Measurements from ENCODE around the gene AKR7A3. TPM values are rescaled to one million over a fixed set of nuclear protein-coding genes. Genes with fewer than 3 reads are reported as not detected.
A peak's percentile ranks its signal among the peaks of the same experiment; 100 is the strongest.

AKR7A3 gene
- total RNA-seq, 1 donor from 2014 or later = 1.5 TPM

DNA sequence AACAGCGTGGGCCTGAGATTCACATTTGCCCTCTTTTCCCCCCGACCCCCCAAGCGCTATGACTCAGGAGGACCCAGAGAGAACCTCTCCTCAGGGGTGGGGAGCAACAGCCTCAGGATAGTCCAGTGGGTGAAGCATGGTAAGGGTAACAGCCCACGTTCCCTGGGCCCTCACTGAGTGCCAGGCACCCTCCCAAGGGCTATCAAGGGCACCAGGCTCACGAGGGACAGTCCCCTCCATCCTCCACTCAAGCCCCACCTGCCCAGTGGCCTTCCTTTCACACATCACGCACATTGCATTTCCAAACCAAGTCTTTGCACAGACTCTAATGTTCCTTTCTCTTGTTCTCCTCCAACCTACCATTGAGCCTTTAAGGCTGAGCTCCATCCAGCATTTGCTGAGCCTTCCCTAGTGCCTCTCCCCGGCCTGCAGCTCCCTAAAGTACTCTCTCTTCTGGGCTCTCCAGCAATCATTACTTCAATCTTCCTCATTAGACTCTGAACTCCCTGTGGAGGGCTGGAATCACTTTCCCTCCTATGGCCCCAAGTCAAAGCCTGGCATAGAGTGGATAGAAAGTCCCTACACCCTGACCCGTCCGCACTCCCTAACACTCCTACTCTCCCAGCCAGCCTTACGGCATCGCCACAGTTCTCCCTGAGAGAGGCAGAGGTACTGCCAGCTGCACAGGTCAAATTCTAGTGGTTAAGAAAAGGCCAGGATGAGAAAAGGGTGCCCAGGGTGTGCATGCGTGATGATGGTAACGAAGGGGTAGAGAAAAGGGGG is 22.3 kb upstream of the AKR7A3 start:
- DNase-seq (ENCODE audit: extremely low spot score, unreplicated experiment) = no peak
- peaks cover 47% of the 10 kb centered on the region for H3K4me1 Mint-ChIP-seq (ENCODE audit: unreplicated experiment)
- no peaks in the 10 kb centered on the region for H3K9me3 Mint-ChIP-seq (ENCODE audit: unreplicated experiment)
- TF ChIP-seq, protein P1, sequence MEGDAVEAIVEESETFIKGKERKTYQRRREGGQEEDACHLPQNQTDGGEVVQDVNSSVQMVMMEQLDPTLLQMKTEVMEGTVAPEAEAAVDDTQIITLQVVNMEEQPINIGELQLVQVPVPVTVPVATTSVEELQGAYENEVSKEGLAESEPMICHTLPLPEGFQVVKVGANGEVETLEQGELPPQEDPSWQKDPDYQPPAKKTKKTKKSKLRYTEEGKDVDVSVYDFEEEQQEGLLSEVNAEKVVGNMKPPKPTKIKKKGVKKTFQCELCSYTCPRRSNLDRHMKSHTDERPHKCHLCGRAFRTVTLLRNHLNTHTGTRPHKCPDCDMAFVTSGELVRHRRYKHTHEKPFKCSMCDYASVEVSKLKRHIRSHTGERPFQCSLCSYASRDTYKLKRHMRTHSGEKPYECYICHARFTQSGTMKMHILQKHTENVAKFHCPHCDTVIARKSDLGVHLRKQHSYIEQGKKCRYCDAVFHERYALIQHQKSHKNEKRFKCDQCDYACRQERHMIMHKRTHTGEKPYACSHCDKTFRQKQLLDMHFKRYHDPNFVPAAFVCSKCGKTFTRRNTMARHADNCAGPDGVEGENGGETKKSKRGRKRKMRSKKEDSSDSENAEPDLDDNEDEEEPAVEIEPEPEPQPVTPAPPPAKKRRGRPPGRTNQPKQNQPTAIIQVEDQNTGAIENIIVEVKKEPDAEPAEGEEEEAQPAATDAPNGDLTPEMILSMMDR (IDR thresholded peaks at IDR 0.05) = no peak
- peak overlapping the region; percentile 68 for H3K27ac Mint-ChIP-seq (ENCODE audit: unreplicated experiment)
- H3K4me3 Mint-ChIP-seq (ENCODE audit: unreplicated experiment) = peak overlapping the region; percentile 88
- no peaks in the 10 kb centered on the region for H3K27me3 Mint-ChIP-seq (ENCODE audit: unreplicated experiment)
- peaks cover 22% of the 10 kb centered on the region for H3K36me3 Mint-ChIP-seq (ENCODE audit: unreplicated experiment)

DNA sequence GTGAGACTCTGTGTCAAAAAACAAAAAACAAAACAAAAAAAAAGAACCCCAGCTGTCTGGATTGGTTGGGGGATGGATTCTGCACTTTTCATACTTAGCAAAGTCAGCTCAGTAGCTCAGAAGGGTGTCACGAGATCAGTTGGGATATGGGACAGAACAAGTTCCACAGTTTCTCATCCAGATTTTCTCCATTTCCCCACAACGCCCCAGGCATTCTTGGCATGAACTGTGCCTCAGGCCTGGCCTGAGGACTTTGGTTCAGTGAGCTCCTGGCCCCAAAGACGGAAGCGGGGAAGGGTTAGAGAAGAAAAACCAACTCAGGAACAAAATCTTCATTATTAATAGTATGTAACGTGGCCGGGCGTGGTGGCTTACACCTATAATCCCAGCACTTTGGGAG is 21.5 kb upstream of the AKR7A3 start:
- TF ChIP-seq, protein P1 (IDR thresholded peaks at IDR 0.05) = no peak
- peaks cover 30% of the 10 kb centered on the region for H3K36me3 Mint-ChIP-seq (ENCODE audit: unreplicated experiment)
- H3K4me3 Mint-ChIP-seq (ENCODE audit: unreplicated experiment) = peak overlapping the region; percentile 29
- H3K4me1 Mint-ChIP-seq (ENCODE audit: unreplicated experiment) = peaks cover 39% of the 10 kb centered on the region
- H3K9me3 Mint-ChIP-seq (ENCODE audit: unreplicated experiment) = no peaks in the 10 kb centered on the region
- no peaks in the 10 kb centered on the region for H3K27me3 Mint-ChIP-seq (ENCODE audit: unreplicated experiment)
- DNase-seq (ENCODE audit: extremely low spot score, unreplicated experiment) = no peak
- H3K27ac Mint-ChIP-seq (ENCODE audit: unreplicated experiment) = no peak overlapping the region

DNA sequence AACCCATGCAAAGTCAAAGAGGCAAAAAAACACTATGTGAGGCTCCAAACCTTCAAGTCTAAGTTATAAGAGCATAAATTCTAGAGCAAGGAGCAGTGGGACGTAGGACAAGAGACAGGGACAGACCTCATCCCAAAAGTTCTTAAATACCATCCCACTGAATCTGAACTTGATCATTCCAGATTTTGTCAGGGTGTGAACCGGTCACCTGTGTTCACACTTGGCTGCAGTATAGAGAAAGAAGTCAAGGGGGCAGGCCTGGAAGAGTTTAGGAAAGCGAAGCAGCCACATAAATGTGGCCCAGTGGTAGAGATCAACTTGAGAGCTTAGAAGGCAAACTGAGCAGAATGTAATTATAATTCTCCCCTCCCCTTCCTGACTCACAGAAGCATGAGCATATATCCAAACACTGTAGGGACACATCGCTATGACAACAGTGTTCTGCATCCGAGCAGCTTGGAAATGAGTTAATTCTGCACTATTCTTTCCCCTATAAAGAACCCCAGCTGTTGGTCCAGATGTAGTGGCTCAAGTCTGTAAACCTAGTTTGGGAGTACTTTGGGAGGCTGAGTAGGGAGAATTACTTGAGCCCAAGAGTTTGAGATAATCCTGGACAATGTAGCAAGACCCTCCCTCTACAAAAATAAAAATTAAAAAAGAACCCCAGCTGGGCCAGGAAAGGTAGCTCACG is 20.7 kb upstream of the AKR7A3 start:
- H3K36me3 Mint-ChIP-seq (ENCODE audit: unreplicated experiment) = peaks cover 38% of the 10 kb centered on the region
- DNase-seq (ENCODE audit: extremely low spot score, unreplicated experiment) = no peak
- no peak overlapping the region for H3K4me3 Mint-ChIP-seq (ENCODE audit: unreplicated experiment)
- no peaks in the 10 kb centered on the region for H3K9me3 Mint-ChIP-seq (ENCODE audit: unreplicated experiment)
- H3K4me1 Mint-ChIP-seq (ENCODE audit: unreplicated experiment) = peaks cover 32% of the 10 kb centered on the region
- no peaks in the 10 kb centered on the region for H3K27me3 Mint-ChIP-seq (ENCODE audit: unreplicated experiment)
- TF ChIP-seq, protein P1 (IDR thresholded peaks at IDR 0.05) = no peak
- H3K27ac Mint-ChIP-seq (ENCODE audit: unreplicated experiment) = no peak overlapping the region

DNA sequence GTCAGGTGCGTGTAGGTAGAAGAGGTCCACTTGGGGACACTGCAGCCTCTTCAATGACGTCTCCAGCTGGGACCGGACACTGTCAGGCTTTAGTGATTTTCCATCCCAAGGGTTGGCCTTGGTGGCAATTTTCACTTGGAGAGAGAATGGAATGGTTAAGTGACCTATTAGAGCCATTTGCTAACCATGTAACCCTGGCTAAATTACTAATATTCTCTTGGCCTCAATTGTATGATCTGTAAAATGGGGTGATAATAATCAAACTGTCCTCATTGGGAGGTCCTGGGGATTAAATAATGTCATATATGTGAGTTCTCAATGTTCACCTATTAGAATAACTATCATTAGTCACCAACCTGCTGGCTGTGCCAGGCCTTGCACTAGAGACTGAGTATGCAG is 19.9 kb upstream of the AKR7A3 start:
- no peak for DNase-seq (ENCODE audit: extremely low spot score, unreplicated experiment)
- Mint-ChIP-seq H3K27ac (ENCODE audit: unreplicated experiment) (no peak overlapping the region), H3K9me3 (ENCODE audit: unreplicated experiment) (no peaks in the 10 kb centered on the region), H3K4me1 (ENCODE audit: unreplicated experiment) (peaks cover 29% of the 10 kb centered on the region), H3K27me3 (ENCODE audit: unreplicated experiment) (no peaks in the 10 kb centered on the region), H3K36me3 (ENCODE audit: unreplicated experiment) (peaks cover 44% of the 10 kb centered on the region), H3K4me3 (ENCODE audit: unreplicated experiment) (no peak overlapping the region)
- TF ChIP-seq, protein P1 (IDR thresholded peaks at IDR 0.05) = no peak

DNA sequence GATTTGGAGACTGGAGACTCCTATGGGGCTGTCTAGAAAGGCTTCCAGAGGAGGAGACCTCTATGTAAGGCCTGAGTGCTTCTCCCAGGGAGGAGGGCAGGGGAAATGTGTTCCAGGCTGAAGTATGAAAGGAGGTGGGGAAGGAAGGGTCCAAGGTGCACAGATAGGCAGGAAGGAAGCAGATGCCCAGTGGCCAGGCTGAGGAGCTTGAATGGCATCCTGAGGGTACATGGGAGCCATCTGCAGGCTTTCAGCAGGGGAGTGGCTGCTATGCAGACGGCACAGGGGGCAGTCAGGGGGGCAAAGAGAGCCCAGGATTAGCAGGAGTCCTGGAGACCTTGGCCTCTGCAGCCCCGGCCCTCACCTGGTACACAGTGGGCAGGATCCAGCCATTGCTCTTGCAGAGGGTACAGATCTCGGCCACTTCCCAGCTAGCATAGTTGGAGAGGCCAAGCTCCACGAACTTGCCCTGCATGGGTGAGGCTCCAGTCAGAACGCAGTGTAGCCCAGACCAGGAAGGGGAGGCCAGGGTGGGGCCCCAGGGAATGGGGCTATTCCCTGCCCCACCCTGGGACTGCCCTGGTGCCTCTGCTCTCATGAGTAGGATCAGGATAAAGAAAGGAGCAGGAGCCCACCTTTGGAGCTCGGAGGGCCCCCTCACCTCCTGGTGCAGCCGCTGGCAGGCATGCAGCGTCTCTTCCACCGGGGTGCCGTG is 19.4 kb upstream of the AKR7A3 start:
- Mint-ChIP-seq H3K4me3 (ENCODE audit: unreplicated experiment) (no peak overlapping the region), H3K27me3 (ENCODE audit: unreplicated experiment) (no peaks in the 10 kb centered on the region), H3K4me1 (ENCODE audit: unreplicated experiment) (peaks cover 23% of the 10 kb centered on the region), H3K36me3 (ENCODE audit: unreplicated experiment) (peaks cover 48% of the 10 kb centered on the region), H3K9me3 (ENCODE audit: unreplicated experiment) (no peaks in the 10 kb centered on the region), H3K27ac (ENCODE audit: unreplicated experiment) (no peak overlapping the region)
- no peak for DNase-seq (ENCODE audit: extremely low spot score, unreplicated experiment)
- TF ChIP-seq, protein P1 (IDR thresholded peaks at IDR 0.05) = no peak
